Subcutaneous abdominal adipose tissue (tissue), 5 donors: ENCODE data around the gene CASK.

Source experiments
- H3K27ac ChIP-seq: one replicate; pipeline ENCODE4 v1.7.0; 2013; ENCODE audit warnings: low read depth, mild to moderate bottlenecking, inconsistent platforms, low read length, moderate library complexity
- H3K27me3 ChIP-seq, 5 donors: one replicate each; pipeline ENCODE4 v1.7.0; 2013; ENCODE audit warnings: low read length in 5 of 5, inconsistent platforms in 1 of 5; ENCODE audit not compliant: control insufficient read depth in 5 of 5, insufficient read depth in 4 of 5
- H3K36me3 ChIP-seq, 5 donors: one replicate each; pipeline ENCODE4 v1.7.0; 2013; ENCODE audit warnings: low read length in 5 of 5; ENCODE audit not compliant: control insufficient read depth in 5 of 5, insufficient read depth in 5 of 5
- H3K4me1 ChIP-seq, 5 donors: one replicate each; pipeline ENCODE4 v1.7.0; 2013; ENCODE audit warnings: low read length in 5 of 5, mild to moderate bottlenecking in 3 of 5, moderate library complexity in 1 of 5; ENCODE audit not compliant: control insufficient read depth in 5 of 5, insufficient read depth in 5 of 5
- H3K4me3 ChIP-seq, 5 donors: one replicate each; pipeline ENCODE4 v1.7.0; 2013; ENCODE audit warnings: low read length in 5 of 5, low read depth in 1 of 5
- H3K9ac ChIP-seq, 5 donors: one replicate each; pipeline ENCODE4 v1.7.0; 2013; ENCODE audit warnings: low read length in 5 of 5, mild to moderate bottlenecking in 4 of 5, moderate library complexity in 3 of 5
- H3K9me3 ChIP-seq, 5 donors: one replicate each; pipeline ENCODE4 v1.7.0; 2013; ENCODE audit warnings: low read length in 5 of 5; ENCODE audit not compliant: control insufficient read depth in 5 of 5
- donor health status: healthy.
- donor health status: healthy.
- donor health status: healthy.
- donor health status: healthy.
- donor health status: healthy.

The CASK gene

DNA sequence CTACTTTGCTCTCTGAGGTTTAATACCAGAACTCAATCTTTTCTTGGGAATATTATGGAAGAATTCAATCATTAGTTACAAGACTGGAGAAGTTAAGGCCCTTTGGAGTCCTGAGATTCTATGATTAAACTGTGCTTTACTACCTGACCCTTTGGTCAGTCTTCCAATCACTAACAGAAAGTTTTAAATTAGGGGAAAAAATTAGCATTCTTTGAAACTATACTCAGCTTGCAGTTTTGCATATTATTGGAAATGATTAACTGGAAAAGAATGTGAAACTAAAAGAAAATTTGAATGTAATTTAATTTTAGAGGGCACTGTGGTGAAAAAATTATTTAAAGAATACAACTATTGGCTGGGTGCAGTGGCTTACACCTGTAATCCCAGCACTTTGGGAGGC lies 253.2 kb downstream of the CASK start:
- Histone ChIP-seq H3K36me3 (no peaks in the 10 kb centered on the region), H3K4me1 (peaks cover 0 to 8% (median 4%) of the 10 kb centered on the region in 5 donors), H3K27ac (no peak overlapping the region), H3K4me3 (no peak overlapping the region), H3K27me3 (no peaks in the 10 kb centered on the region), H3K9ac (no peak overlapping the region), H3K9me3 (no peaks in the 10 kb centered on the region)

DNA sequence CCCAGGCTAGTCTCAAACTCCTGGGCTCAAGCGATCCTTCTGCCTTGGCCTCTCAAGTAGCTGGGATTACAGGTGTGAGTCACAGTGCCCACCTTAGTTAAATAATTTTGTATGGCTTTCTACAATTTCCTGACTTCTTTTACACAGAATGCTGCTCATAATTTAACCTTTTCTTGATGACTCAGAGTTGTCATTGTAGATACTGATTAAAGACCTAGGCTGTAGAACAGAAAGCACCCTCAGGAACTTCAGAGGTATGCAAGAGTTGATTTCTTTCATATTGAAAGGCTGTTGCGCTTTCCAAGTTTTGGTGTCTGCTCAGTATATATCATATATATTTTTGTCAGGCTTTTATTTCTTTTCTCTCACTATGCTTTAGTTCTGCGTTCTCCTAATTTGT lies 255.7 kb downstream of the CASK start:
- peaks cover 0 to 8% (median 4%) of the 10 kb centered on the region in 5 donors for H3K4me1 ChIP-seq
- no peaks in the 10 kb centered on the region for H3K36me3 ChIP-seq
- no peaks in the 10 kb centered on the region for H3K27me3 ChIP-seq
- no peak overlapping the region for H3K27ac ChIP-seq
- no peak overlapping the region for H3K4me3 ChIP-seq
- no peak overlapping the region for H3K9ac ChIP-seq
- no peaks in the 10 kb centered on the region for H3K9me3 ChIP-seq

DNA sequence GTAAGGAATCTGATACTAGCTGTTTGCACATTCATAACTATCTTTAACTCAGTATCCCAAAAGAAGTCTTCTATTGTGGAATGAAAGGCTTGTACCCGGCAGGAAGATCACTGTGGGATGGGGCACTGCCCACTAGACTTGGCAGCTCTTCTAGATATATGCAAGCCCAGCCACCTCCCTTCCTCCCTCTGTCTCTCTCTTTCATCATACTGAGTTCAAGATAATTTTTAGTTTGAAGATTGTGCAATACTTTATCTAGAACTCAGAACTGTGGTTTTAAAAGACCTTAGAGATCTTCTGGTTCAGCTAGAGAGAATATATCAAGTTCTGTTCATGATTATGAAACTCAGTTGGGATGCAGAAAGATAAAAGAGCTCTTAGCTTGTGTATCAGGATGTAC lies 257.1 kb downstream of the CASK start:
- peaks cover 0 to 8% (median 4%) of the 10 kb centered on the region in 5 donors for H3K4me1 ChIP-seq

DNA sequence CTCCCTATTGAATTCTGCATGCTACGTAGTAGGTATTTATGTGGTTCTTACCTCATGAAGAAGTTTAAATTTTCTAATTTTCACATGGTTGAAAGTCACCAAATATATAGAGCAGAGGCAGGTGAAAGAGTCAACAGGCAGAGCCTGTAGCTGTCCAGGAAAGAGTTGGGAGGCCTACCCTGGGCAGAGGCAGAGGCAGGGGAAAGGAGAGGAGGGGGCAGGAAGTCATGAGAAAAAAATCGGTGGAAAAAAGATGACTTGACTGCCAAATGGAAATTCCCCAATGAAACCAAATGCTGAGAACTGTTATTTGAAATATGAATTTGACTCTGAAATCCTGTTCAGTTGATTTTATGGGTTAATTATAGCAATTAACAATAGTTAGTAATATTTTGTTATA lies 257.7 kb downstream of the CASK start:
- H3K9me3 ChIP-seq = no peaks in the 10 kb centered on the region
- H3K36me3 ChIP-seq = no peaks in the 10 kb centered on the region
- H3K27ac ChIP-seq = no peak overlapping the region
- peaks cover 0 to 8% (median 4%) of the 10 kb centered on the region in 5 donors for H3K4me1 ChIP-seq
- H3K4me3 ChIP-seq = no peak overlapping the region
- H3K9ac ChIP-seq = no peak overlapping the region
- no peaks in the 10 kb centered on the region for H3K27me3 ChIP-seq

More for the DNA sequence above, 257.1 kb downstream of the CASK start:
- no peak overlapping the region for H3K9ac ChIP-seq
- H3K27ac ChIP-seq = no peak overlapping the region
- H3K4me3 ChIP-seq = no peak overlapping the region
- H3K9me3 ChIP-seq = no peaks in the 10 kb centered on the region
- H3K27me3 ChIP-seq = no peaks in the 10 kb centered on the region
- H3K36me3 ChIP-seq = no peaks in the 10 kb centered on the region

DNA sequence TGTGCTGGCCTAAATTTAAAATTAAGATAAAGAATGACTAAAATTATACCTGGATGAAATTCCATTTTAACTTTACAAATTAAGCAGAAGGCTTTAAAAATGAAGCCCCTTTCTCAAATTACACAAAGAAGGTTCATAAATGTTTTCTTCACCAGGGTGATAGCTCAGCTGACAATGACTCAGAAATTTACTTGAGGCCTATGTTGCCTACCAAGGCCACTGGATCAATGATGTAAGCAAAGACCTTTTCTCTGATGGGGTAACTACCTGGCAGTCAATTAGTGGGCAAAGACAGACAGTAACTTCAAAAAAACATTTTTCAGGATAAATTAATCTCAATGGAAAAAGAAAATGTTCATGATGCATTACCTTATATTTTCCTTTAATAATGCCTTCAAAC lies 258.4 kb downstream of the CASK start:
- H3K36me3 ChIP-seq = peaks cover 0 to 4% (median 3%) of the 10 kb centered on the region in 5 donors
- H3K27ac ChIP-seq = no peak overlapping the region
- H3K27me3 ChIP-seq = no peaks in the 10 kb centered on the region
- peaks cover 0 to 8% (median 4%) of the 10 kb centered on the region in 5 donors for H3K4me1 ChIP-seq
- no peak overlapping the region for H3K4me3 ChIP-seq
- H3K9me3 ChIP-seq = no peaks in the 10 kb centered on the region
- no peak overlapping the region for H3K9ac ChIP-seq

DNA sequence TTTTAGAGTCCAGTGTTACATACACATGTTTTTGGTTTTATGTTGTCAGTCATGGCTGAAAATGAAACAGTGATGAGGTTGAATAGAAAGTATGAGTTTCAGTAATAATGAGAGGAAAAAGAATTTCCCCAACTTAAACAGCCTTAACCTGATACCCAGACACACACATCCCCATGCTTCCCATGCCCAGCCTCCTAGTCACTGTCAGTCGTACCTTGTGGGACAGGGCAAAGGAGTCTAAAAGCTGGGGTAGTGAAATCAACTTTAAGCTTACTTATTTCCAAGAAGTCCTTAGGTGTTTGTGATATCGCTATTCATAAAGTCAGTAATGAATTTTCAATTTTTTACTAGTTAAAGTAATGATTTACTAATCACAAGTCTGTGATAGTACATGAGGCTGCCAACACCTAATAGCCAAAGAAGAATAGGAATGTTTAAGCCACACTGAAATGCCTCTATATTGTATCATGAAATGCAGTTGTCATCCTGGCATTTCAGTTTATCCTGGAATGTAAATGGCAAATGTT lies 258.9 kb downstream of the CASK start:
- no peak overlapping the region for H3K4me3 ChIP-seq
- peaks cover 0 to 4% (median 3%) of the 10 kb centered on the region in 5 donors for H3K36me3 ChIP-seq
- no peak overlapping the region for H3K27ac ChIP-seq

DNA sequence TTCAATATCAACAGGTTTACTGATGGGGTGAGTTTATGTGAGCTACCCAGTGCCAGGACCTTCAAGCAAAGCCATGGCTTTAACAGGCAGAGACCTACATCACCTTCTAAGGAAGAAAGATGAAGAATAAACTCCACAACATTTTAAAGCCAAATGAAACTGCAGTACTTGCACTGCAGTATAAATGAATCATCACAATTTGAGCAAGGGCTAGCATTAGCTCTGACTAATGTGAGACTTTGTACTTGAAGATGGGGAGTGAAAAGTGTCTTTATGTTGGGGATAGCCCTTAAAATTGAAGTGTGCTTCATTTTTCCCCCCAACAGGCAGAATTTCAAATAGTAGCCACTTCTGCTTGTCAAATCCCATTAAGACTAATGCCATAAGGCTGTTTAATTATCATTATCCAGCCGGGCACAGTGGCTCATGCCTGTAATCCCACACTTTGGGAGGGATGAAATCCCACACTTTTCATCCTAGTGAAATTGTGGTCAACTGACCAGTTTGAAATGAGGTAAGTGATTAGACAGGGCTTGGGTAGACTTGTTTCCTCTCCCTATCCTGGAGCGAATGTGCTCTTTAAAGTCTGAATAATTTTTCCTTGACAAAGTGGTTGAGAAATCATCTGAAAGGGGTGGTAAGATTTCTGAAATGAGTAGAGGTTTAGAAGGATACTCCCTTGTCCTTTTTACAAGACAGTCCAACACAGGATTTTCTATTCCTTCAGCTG lies 261.8 kb downstream of the CASK start:
- Histone ChIP-seq H3K9me3 (no peaks in the 10 kb centered on the region), H3K27ac (no peak overlapping the region), H3K4me3 (no peak overlapping the region), H3K27me3 (no peaks in the 10 kb centered on the region), H3K9ac (no peak overlapping the region), H3K36me3 (peaks cover 3 to 21% (median 13%) of the 10 kb centered on the region in 5 donors), H3K4me1 (peaks cover 0 to 5% (median 4%) of the 10 kb centered on the region in 5 donors)

More for the DNA sequence above, 258.9 kb downstream of the CASK start:
- Histone ChIP-seq H3K9ac (no peak overlapping the region), H3K4me1 (peaks cover 0 to 8% (median 4%) of the 10 kb centered on the region in 5 donors), H3K27me3 (no peaks in the 10 kb centered on the region), H3K9me3 (no peaks in the 10 kb centered on the region)

DNA sequence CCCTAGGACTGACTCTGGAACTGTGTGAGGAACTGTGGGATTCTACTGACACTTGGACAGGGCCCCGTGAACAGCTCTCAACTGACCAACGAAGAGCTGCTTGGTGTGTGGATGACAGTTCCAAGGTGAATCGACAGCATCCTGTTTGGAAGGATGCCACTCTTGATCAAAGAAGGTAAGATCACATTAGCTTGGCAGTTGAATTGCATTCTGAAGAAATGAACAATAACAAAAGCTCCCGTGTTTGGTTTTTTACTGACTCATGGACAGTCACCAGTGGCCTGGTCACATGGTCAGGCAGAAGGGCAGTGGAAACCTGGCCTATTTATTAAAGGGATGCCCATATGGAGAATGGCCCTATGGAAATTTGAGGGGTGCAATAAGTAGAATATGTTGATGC lies 267.7 kb downstream of the CASK start:
- Histone ChIP-seq H3K36me3 (peaks cover 7 to 36% (median 13%) of the 10 kb centered on the region in 5 donors), H3K27me3 (peaks cover 0 to 8% (median 0%) of the 10 kb centered on the region in 5 donors), H3K27ac (no peak overlapping the region), H3K9ac (no peak overlapping the region), H3K9me3 (no peaks in the 10 kb centered on the region), H3K4me1 (no peaks in the 10 kb centered on the region), H3K4me3 (no peak overlapping the region)

DNA sequence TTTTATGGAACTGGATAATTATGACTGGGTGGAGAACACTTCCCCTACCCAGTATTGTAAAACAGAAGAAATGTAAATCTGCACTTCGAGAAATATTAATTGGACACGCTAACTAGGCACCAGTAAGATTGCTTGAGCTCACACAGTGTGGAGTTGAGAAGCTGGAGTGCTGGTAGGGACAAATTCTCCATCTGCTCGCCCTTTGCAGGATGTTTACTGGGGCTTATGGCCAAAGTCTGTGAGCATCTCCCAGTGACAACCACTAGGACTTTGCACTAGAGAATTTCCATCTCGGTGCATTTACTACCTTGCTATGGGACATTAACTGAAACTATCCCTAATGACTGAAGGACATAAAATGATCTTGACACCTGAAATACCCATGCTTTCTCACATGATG lies 268.3 kb downstream of the CASK start:
- Histone ChIP-seq H3K36me3 (peaks cover 5 to 34% (median 11%) of the 10 kb centered on the region in 5 donors), H3K27ac (no peak overlapping the region), H3K9me3 (no peaks in the 10 kb centered on the region)

DNA sequence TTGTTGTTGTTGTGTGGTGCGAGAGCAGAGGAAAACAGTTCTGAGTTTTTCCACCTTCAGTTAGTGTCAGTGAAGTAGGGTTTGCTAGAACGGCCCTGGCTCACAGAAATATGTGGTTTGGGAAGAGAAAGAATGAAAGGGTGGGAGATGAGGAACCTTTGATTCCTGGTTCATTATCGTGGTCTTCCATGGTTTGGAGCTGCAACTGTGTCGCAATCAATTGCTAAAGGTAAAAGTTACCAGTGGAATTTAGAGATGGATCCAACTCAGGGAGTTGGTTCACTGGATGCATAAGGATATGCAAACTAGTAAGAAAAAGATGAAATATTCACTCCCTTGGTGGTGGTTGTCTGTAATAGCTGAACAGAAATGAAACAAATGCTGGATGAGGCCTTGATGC lies 270.2 kb downstream of the CASK start:
- Histone ChIP-seq H3K36me3 (peaks cover 1 to 22% (median 4%) of the 10 kb centered on the region in 5 donors), H3K9ac (no peak overlapping the region), H3K9me3 (no peaks in the 10 kb centered on the region), H3K4me3 (no peak overlapping the region), H3K27me3 (peaks cover 0 to 8% (median 0%) of the 10 kb centered on the region in 5 donors), H3K4me1 (no peaks in the 10 kb centered on the region), H3K27ac (no peak overlapping the region)

More for the DNA sequence above, 268.3 kb downstream of the CASK start:
- no peak overlapping the region for H3K9ac ChIP-seq
- H3K27me3 ChIP-seq = peaks cover 0 to 8% (median 0%) of the 10 kb centered on the region in 5 donors
- H3K4me3 ChIP-seq = no peak overlapping the region
- no peaks in the 10 kb centered on the region for H3K4me1 ChIP-seq
